ENCODE results near the gene MARK4. TPM values are rescaled to one million over a fixed set of nuclear protein-coding genes. Genes with fewer than 3 reads are reported as not detected.

MARK4 gene
- total RNA-seq, 1 donor, result 9.8 TPM

GRCh38 chr19:45279587-45280192 lies 28.6 kb downstream of the MARK4 start:
- DNase-seq (ENCODE audit: low read depth), result no peak
- no peak for TF ChIP-seq CTCF (IDR thresholded peaks at IDR 0.05; ENCODE audit: insufficient read depth, low read length)
- no peak overlapping the region for H3K4me3 ChIP-seq (ENCODE audit: low read depth, low read length)

- no peak for DNase-seq (ENCODE audit: low read depth)
- no peak for TF ChIP-seq CTCF (IDR thresholded peaks at IDR 0.05; ENCODE audit: insufficient read depth, low read length)
- no peak overlapping the region for H3K4me3 ChIP-seq (ENCODE audit: low read depth, low read length)
Measured at GRCh38 chr19:45280471-45280961, 29.4 kb downstream of the MARK4 start.

- TF ChIP-seq CTCF (IDR thresholded peaks at IDR 0.05; ENCODE audit: insufficient read depth, low read length), result no peak
- no peak for DNase-seq (ENCODE audit: low read depth)
- no peak overlapping the region for H3K4me3 ChIP-seq (ENCODE audit: low read depth, low read length)
Measured at GRCh38 chr19:45283443-45284033, 32.5 kb downstream of the MARK4 start.

- no peak for DNase-seq (ENCODE audit: low read depth)
- no peak overlapping the region for H3K4me3 ChIP-seq (ENCODE audit: low read depth, low read length)
- TF ChIP-seq CTCF (IDR thresholded peaks at IDR 0.05; ENCODE audit: insufficient read depth, low read length), result no peak
Measured at GRCh38 chr19:45290381-45290931, 39.4 kb downstream of the MARK4 start.

GRCh38 chr19:45291834-45292233 lies 40.8 kb downstream of the MARK4 start:
- no peak for TF ChIP-seq CTCF (IDR thresholded peaks at IDR 0.05; ENCODE audit: insufficient read depth, low read length)
- no peak overlapping the region for H3K4me3 ChIP-seq (ENCODE audit: low read depth, low read length)
- DNase-seq (ENCODE audit: low read depth), result no peak

GRCh38 chr19:45293682-45294081 lies 42.6 kb downstream of the MARK4 start:
- H3K4me3 ChIP-seq (ENCODE audit: low read depth, low read length), result no peak overlapping the region
- no peak for TF ChIP-seq CTCF (IDR thresholded peaks at IDR 0.05; ENCODE audit: insufficient read depth, low read length)
- no peak for DNase-seq (ENCODE audit: low read depth)

Measured in fibroblast of the aortic adventitia (primary cell).